BLaER1 (cell line): ENCODE data around the gene DCHS2.

ENCODE experiments used
- H3K27ac ChIP-seq: shearing (Covaris generic); formaldehyde crosslinking; 2 replicates; pipeline ENCODE4 v1.8.1; 2022
- H3K27me3 ChIP-seq: shearing (Covaris generic); formaldehyde crosslinking; 2 replicates; pipeline ENCODE4 v1.8.1; 2022
- H3K36me3 ChIP-seq: shearing (Covaris generic); formaldehyde crosslinking; 2 replicates; pipeline ENCODE4 v1.8.1; 2022
- H3K4me1 ChIP-seq: shearing (Covaris generic); formaldehyde crosslinking; 2 replicates; pipeline ENCODE4 v1.8.1; 2022
- H3K4me2 ChIP-seq: shearing (Covaris generic); formaldehyde crosslinking; 2 replicates; pipeline ENCODE4 v1.8.1; 2022
- H3K4me3 ChIP-seq: shearing (Covaris generic); formaldehyde crosslinking; 2 replicates; pipeline ENCODE4 v1.8.1; 2022
- H3K9ac ChIP-seq: shearing (Covaris generic); formaldehyde crosslinking; 2 replicates; pipeline ENCODE4 v1.8.1; 2022
- H3K9me3 ChIP-seq: shearing (Covaris generic); formaldehyde crosslinking; 2 replicates; pipeline ENCODE4 v1.8.1; 2022
- H4K20me1 ChIP-seq: shearing (Covaris generic); formaldehyde crosslinking; 2 replicates; pipeline ENCODE4 v1.8.1; 2022
- Cebpa-rat ChIP-seq: shearing (Covaris generic); IDR thresholded peaks from 2 replicates; pipeline ENCODE4 v1.8.1; 2022

Gene DCHS2

GRCh38 chr4:154367659-154368058, 123.9 kb downstream of the DCHS2 start:
- Histone ChIP-seq H4K20me1 (no peaks in the 10 kb centered on the region), H3K36me3 (peaks cover 20% of the 10 kb centered on the region), H3K9ac (peak overlapping the region; percentile 78), H3K27me3 (no peaks in the 10 kb centered on the region), H3K4me1 (peaks cover 89% of the 10 kb centered on the region), H3K4me3 (peak overlapping the region; percentile 55), H3K4me2 (peak overlapping the region; percentile 83), H3K9me3 (peaks cover 15% of the 10 kb centered on the region), H3K27ac (peak overlapping the region; percentile 93)
- TF ChIP-seq Cebpa-rat, result no peak

- H3K9ac ChIP-seq, result peak overlapping the region; percentile 78
- no peaks in the 10 kb centered on the region for H3K27me3 ChIP-seq
- H3K4me1 ChIP-seq, result peaks cover 96% of the 10 kb centered on the region
- peaks cover 16% of the 10 kb centered on the region for H3K36me3 ChIP-seq
- peak overlapping the region; percentile 93 for H3K27ac ChIP-seq
- peak overlapping the region; percentile 83 for H3K4me2 ChIP-seq
- peaks cover 11% of the 10 kb centered on the region for H3K9me3 ChIP-seq
- no peaks in the 10 kb centered on the region for H4K20me1 ChIP-seq
- no peak for TF ChIP-seq Cebpa-rat
- H3K4me3 ChIP-seq, result peak overlapping the region; percentile 55; the same call in 1 of the 2 replicates
Observed at GRCh38 chr4:154366956-154367355, 124.6 kb downstream of the DCHS2 start.

GRCh38 chr4:154364066-154364845, 127.3 kb downstream of the DCHS2 start:
- peak overlapping the region; percentile 93 for H3K27ac ChIP-seq
- H3K36me3 ChIP-seq, result no peaks in the 10 kb centered on the region
- no peaks in the 10 kb centered on the region for H4K20me1 ChIP-seq
- H3K4me2 ChIP-seq, result peak overlapping the region; percentile 83
- H3K4me3 ChIP-seq, result no peak overlapping the region
- H3K9ac ChIP-seq, result 0 out of 2 replicates have a peak overlapping the region, but pooled peaks have one; percentile 9
- no peak for TF ChIP-seq Cebpa-rat
- no peaks in the 10 kb centered on the region for H3K9me3 ChIP-seq
- H3K27me3 ChIP-seq, result no peaks in the 10 kb centered on the region
- H3K4me1 ChIP-seq, result peaks cover 90% of the 10 kb centered on the region

- Histone ChIP-seq H3K27me3 (no peaks in the 10 kb centered on the region), H3K36me3 (peaks cover 4% of the 10 kb centered on the region; the same call in 1 of the 2 replicates), H3K9ac (peak overlapping the region; percentile 72), H3K4me1 (peaks cover 90% of the 10 kb centered on the region), H3K27ac (peak overlapping the region; percentile 93), H3K9me3 (peaks cover 6% of the 10 kb centered on the region; the same call in 1 of the 2 replicates), H3K4me3 (peak overlapping the region; percentile 54), H4K20me1 (no peaks in the 10 kb centered on the region), H3K4me2 (peak overlapping the region; percentile 83)
- no peak for TF ChIP-seq Cebpa-rat
Observed at GRCh38 chr4:154361450-154361849, 130.1 kb downstream of the DCHS2 start.

- H3K4me1 ChIP-seq, result peaks cover 84% of the 10 kb centered on the region
- H3K4me2 ChIP-seq, result peak overlapping the region; percentile 83
- H3K4me3 ChIP-seq, result peak overlapping the region; percentile 54
- no peak for TF ChIP-seq Cebpa-rat
- no peaks in the 10 kb centered on the region for H4K20me1 ChIP-seq
- H3K27ac ChIP-seq, result peak overlapping the region; percentile 93
- peaks cover 7% of the 10 kb centered on the region; the same call in 1 of the 2 replicates for H3K9me3 ChIP-seq
- H3K9ac ChIP-seq, result peak overlapping the region; percentile 72
- peaks cover 6% of the 10 kb centered on the region; the same call in 1 of the 2 replicates for H3K36me3 ChIP-seq
- no peaks in the 10 kb centered on the region for H3K27me3 ChIP-seq
Observed at GRCh38 chr4:154360491-154360890, 131.1 kb downstream of the DCHS2 start.

- Histone ChIP-seq H3K9ac (no peak overlapping the region), H3K9me3 (peaks cover 38% of the 10 kb centered on the region; the same call in 1 of the 2 replicates), H3K4me3 (no peak overlapping the region), H3K4me2 (peak overlapping the region; percentile 44), H4K20me1 (no peaks in the 10 kb centered on the region), H3K4me1 (peaks cover 60% of the 10 kb centered on the region), H3K27ac (no peak overlapping the region; the same call in 1 of the 2 replicates), H3K36me3 (peaks cover 19% of the 10 kb centered on the region), H3K27me3 (no peaks in the 10 kb centered on the region)
- TF ChIP-seq Cebpa-rat, result no peak
Observed at GRCh38 chr4:154354883-154355282, 136.7 kb downstream of the DCHS2 start.

GRCh38 chr4:154349829-154350228, 141.8 kb downstream of the DCHS2 start:
- TF ChIP-seq Cebpa-rat, result no peak

DNA sequence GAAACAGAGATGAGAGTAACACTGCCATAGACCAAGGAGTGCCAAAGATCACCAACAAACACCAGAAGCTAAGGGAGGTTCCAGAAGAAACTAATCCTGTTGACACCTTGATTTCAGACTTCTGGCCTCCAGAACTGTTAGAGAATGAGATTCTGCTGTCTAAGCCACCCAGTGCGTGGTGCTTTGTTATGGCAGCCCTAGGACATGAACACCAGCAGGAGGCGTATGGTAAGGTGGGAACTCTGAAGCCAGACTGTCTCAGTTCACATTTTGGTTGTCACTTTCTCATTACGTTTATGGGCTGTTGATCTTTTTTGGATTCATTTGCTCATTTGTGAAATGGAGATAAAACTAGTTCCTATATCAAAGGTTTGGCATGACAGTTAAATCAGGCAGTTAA, 142.9 kb downstream of the DCHS2 start:
- Histone ChIP-seq H3K4me3 (no peak overlapping the region), H3K36me3 (peaks cover 27% of the 10 kb centered on the region), H3K9ac (no peak overlapping the region), H3K27ac (no peak overlapping the region), H3K9me3 (peaks cover 40% of the 10 kb centered on the region), H3K27me3 (no peaks in the 10 kb centered on the region), H4K20me1 (no peaks in the 10 kb centered on the region), H3K4me1 (peaks cover 43% of the 10 kb centered on the region), H3K4me2 (no peak overlapping the region)
- no peak for TF ChIP-seq Cebpa-rat

More at GRCh38 chr4:154349829-154350228, 141.8 kb downstream of the DCHS2 start:
- no peaks in the 10 kb centered on the region for H3K27me3 ChIP-seq
- no peak overlapping the region for H3K27ac ChIP-seq
- H3K36me3 ChIP-seq, result peaks cover 16% of the 10 kb centered on the region
- no peak overlapping the region for H3K4me3 ChIP-seq
- H3K4me2 ChIP-seq, result no peak overlapping the region
- peaks cover 37% of the 10 kb centered on the region; the same call in 1 of the 2 replicates for H3K9me3 ChIP-seq
- no peaks in the 10 kb centered on the region for H4K20me1 ChIP-seq
- H3K4me1 ChIP-seq, result peaks cover 34% of the 10 kb centered on the region
- no peak overlapping the region for H3K9ac ChIP-seq

GRCh38 chr4:154345359-154345758, 146.2 kb downstream of the DCHS2 start:
- no peaks in the 10 kb centered on the region for H3K27me3 ChIP-seq
- peaks cover 36% of the 10 kb centered on the region for H3K36me3 ChIP-seq
- H4K20me1 ChIP-seq, result no peaks in the 10 kb centered on the region
- peak overlapping the region; percentile 73 for H3K27ac ChIP-seq
- no peak overlapping the region for H3K9ac ChIP-seq
- H3K4me1 ChIP-seq, result peaks cover 38% of the 10 kb centered on the region
- H3K4me2 ChIP-seq, result peak overlapping the region; percentile 64
- peaks cover 52% of the 10 kb centered on the region for H3K9me3 ChIP-seq
- H3K4me3 ChIP-seq, result no peak overlapping the region
- TF ChIP-seq Cebpa-rat, result no peak

DNA sequence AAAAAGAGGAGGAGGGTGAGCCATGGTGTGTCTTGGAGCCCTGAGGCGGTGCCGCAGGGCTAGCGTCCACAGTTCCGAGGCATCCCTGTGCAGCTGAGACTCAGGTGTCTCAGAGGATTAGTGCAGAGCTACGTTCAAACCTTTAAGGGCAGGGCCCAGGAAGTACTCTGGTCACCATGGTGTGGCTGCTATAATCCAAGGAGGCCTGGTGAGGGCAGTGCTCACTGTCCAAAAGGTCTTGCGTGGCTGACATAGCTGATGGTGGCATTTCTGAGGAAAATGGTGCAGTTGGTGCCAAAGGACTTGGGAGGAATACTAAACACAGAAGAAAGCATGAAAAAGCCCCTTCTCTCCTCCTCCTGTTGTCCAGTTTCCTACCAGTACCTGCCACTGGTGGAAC, 146.9 kb downstream of the DCHS2 start:
- H3K27me3 ChIP-seq, result no peaks in the 10 kb centered on the region
- H4K20me1 ChIP-seq, result no peaks in the 10 kb centered on the region
- peak overlapping the region; percentile 73 for H3K27ac ChIP-seq
- H3K4me1 ChIP-seq, result peaks cover 32% of the 10 kb centered on the region
- no peak overlapping the region for H3K4me3 ChIP-seq
- H3K4me2 ChIP-seq, result peak overlapping the region; percentile 64
- H3K36me3 ChIP-seq, result peaks cover 36% of the 10 kb centered on the region
- H3K9ac ChIP-seq, result no peak overlapping the region
- no peak for TF ChIP-seq Cebpa-rat
- H3K9me3 ChIP-seq, result peaks cover 52% of the 10 kb centered on the region
